NK-92 treated with Interleukin-12 subunit alpha and Interleukin-12 subunit beta, amount 100 ng/mL, for 24 hours (cell line): ENCODE data around the gene RFX2.
"Not testable (repeated sequence)": the region's sequence is repeated elsewhere in the genome, so short reads cannot be mapped to it uniquely, and the experiment has no call there.

ENCODE experiments used
- DNase-seq: peaks from one replicate; lab custom pipeline; 2025; lab: John Stamatoyannopoulos, UW

The RFX2 gene

DNA sequence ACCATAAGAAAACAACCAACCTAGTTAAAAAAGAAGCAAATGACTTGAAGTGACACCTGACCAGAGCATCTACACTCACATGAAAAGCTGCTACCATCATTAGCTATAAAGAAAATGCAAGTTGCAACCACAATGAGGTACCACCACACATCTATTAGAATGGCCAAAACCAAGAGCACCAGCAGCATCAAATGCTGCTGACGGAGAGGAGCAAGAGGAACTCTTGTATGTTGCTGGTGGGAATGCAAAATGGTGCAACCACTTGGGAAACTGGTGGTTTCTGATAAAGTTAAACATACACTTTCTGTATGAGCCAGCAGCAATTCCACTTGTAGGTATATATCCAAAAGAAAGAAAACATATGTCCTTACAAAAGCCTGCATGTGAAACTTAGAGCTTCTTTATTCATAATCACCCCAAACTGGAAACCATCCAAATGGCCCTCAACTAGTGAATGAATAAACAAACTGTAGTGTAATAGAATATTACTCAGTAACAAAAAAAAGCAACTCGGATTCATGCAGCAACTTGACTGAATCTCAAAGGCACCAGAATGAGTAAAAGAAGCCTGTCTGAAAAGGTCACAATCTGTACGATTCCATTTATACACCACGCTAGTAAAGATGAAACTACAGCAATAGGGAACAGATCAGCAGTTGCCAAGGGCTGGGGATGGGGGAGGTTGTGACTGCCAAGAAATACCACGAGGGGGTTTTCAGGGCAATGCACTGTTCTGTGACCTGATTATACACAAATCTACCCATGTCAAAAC lies 71.5 kb downstream of the RFX2 start:
- DNase-seq: no peak

DNA sequence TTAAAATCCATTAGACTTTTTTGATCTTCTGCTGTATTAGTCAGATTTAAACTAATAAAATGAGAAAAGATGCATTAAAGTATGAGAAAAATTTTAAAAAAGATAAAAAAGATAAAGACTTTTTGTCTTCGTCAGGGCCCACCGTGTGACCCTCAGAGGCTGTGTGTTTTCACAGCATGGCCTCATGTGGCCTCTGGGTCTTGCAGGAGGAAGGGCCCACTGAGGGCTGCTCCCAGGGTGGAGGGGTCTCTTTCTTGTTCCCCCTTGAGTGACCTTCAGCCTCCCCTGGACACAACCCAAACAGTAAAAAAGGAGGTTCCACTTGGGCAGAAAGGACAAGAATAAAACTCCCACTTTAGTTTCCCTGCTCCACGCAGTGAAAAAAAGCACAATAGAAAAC lies 75.3 kb downstream of the RFX2 start:
- no peak for DNase-seq

DNA sequence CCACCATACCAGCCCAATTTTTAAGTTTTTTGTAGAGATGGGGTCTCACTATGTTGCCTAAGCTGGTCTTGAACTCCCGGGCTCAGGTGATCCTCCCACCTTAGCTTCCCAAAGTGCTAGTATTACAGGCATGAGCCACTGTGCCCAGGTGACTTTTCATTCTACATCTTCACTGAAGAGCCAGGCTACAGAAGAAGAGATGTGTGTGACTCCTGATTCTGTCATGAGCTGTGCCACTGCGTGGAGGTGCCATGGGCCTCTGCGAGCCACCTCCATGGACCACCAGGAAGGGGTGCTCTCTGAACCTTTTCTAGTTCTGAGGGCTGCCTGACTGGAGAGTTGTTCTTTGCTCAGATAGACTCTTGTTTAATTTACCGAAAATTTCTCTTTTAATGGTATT lies 75.8 kb downstream of the RFX2 start:
- DNase-seq: no peak

DNA sequence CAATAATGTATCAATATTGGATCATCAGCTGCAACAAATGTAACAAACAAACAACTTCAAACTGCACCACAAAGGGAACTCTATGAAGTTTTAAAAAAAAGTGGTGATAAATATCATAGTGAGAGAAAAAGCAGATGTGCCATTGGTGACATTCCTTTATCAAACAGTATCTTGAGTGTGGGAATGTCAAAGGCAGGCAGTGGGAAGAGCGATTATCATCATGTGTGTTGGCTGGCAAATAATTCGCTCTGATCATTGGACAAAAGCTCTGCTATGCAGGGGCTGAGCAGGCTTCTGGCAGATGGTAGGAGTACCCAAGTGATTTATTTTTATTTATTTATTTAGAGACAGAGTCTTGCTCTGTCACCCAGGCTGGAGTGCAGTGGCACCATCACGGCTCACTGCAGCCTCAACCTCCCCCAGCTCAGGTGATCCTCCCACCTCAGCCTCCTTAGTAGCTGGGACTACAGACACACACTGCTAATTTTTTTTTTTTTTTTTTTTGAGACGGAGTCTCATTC lies 76.5 kb downstream of the RFX2 start:
- no peak for DNase-seq

DNA sequence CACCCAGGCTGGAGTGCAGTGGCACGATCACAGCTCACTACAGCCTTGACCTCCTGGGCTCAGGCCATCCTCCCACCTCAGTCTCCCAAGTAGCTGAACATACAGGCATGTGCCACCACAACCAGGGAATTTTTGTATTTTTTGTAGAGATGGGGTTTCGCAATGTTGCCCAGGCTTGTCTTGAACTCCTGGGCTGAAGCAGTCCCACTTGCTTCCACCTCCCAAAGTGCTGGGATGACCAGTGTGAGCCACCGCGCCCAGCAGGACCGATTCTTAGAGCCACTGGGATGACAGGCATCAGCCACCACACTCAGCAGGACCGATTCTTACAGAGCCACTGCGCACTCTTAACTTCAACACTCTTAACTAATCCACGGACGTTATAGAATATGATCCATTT lies 77.5 kb downstream of the RFX2 start:
- DNase-seq: no peak

DNA sequence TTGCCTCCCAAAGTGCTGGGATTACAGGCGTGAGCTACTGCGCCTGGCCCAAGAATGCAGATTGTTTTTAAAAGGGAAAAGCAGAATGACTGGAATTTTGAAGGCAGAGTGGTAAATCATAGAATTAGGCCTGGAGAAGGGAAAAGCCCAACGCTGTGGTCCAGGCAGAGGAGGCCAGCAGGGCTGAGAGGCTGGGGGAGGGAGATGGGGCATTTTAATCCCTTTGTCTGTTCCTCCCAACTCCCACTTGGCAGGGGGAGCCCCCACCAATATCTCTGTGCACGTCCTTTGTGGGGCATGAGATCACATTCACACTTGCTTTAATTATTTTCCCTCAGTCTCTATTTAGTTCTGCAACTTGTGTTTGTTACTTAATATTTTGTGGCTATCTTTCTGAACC lies 77.9 kb downstream of the RFX2 start:
- DNase-seq: no peak

DNA sequence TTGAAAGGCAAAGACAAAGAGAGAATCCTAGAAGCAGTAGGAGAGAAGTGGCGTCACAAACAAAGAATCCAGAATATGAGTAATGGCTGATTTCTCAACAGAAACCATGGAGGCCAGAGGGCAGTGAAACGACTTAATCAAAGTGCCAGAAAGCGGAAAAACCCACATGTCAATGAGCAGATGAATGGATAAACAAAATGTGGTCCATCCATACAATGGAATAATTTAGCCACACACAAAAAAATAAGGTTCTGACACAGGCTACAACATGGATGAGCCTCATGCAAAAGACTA lies 80.1 kb downstream of the RFX2 start:
- no peak for DNase-seq

DNA sequence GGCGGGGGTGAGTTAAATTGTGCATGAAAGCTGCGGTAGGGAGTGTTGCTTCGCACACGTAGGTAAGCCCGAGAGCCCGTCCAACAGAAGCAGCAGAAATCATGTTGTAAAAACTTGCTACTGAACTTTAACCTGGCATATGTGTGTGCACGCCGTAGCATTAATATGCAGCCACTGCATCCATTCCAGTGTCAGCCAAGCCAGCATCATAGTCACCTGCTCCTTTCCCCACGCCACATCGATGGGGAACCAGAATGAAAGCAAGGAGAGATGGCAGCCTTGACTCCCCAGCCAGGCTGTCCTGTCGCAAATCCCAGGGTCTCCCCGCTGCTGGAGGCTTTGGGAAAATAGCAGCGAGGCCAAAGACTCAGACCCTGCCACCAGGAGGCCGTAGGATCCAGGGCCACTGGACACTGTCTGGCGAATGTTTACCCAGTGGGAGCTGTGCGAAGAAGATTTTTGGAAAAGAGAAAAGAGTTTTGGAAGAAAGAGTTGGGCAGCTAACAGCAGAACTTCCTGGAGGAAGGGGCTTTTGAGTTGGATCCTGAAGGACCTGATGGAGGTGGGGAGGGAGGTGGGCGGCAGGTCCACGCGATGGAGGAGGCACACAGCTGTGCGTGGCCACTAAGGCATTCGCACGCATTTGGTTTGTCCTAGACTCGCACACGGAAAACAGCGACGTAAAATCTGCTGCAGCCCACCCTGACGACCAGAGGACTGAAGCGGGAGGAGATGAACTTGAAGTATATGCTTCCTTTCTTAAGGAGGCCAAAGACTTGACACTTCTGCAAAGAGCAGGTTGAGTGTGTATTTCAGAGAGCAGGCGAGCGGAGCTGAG lies 83.7 kb downstream of the RFX2 start:
- no peak for DNase-seq

DNA sequence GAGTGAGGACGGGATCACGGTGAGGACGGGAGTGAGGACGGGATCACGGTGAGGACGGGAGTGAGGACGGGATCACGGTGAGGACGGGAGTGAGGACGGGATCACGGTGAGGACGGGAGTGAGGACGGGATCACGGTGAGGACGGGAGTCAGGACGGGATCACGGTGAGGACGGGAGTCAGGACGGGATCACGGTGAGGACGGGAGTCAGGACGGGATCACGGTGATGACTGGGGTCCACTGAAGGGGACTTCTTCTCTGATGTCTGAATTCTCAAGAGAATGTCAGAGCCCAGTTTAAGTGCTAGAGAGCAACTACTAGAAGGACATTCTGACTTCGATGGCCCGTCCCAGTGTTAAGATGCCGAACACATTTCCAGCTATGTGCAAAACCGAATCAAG lies 85.5 kb downstream of the RFX2 start:
- not testable (repeated sequence) for DNase-seq

DNA sequence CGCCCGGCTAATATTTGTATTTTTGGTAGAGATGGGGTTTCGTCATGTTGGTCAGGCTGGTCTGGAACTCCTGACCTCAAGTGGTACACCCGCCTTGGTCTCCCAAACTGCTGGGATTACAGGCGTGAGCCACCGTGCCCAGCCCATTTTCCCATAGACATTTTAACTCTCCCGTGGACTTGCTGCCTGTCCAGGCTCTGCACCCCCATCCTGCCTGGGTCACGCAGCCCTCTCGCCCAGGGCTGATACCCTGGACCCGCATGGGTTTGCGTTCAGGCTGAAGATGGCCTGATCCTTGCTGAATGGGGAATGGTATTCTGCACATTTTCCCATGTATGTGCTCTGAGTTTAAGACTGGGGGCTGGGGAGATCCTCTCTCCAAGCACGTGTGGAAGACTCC lies 86.4 kb downstream of the RFX2 start:
- no peak for DNase-seq

DNA sequence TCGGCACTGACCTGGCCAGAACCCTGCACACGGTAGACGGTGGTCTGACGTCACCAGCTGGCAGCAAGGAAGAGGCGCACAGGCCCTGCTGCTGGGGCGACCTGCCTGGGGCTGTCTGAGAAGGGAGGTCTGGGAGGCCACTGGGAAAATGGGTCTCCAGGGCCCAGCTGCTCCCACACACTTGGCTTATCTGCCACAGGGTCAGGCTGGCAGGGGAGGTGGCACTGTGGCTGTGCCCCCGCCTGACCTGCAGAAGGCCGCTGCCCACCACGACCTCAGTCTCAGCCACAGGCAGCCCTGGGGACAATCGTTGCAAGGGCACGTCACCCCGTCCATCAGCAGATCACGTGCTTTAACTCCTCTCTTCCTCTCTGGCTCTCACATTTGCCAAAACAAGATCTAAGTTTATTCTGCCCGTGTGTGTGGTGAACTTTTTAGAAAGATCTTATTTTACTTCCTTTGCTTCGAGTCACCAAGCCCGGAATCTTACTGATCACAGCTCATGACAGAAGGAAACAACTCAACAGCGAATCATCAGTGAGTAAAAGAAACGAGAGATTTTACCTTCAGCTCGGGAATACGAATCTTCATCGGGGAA lies 87.1 kb downstream of the RFX2 start:
- no peak for DNase-seq

DNA sequence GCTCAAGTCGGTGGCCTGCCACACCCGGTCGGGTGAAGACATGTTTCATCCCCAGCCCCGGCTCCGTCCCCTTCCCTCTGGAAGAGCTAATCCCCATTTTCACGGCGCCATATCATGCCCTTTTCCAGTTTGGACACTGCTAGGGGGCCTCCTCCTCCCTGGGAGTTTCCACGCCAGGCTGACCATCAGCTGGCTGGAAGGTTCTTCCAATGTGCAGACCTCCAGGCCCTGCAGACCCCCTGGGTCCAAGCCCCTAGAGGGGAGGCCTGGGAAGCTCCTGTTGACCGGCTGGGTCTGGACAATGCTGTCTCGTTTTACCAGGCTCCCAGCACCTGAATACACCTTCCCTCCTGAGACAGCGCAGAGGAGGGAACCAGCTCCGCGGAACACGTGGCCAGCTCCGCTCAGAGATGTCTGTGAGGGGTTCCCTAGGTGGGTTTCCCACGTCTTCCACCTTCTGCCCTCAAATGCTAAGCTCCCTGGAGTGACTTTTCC lies 87.7 kb downstream of the RFX2 start:
- no peak for DNase-seq

DNA sequence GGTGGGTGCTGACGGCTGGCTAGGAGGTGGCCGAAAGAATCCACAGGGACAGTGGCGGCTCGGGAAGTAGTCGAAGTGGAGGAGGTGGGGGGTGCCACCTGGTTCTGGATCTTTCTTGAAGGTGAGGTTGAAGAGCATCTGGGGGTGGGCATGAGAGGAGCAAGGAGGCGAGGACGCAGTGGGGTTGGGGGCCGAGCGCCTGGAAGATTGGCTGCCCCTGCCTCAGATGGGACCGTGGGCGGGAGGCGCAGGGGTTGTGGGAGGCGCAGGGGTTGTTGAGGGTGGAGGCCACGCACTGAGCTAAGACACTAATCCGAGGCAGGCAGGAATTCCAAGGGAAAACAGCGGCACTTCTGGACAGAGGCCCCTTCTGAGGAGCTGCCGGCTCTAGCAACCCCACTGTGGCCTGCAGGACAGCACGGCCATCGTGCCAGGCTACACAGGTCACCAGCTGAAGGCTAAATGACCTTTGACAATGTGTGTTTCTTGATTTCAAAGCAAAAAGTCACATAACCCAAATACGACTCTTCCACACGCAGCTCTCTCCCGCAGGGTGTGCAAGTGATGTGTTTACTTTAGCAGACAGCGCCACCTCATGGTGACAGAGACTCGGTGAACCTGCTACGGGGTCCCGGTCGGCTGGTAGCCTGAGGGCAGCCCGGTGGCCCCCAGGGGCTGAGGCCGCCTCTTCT lies 88.3 kb downstream of the RFX2 start:
- peak; percentile 38 for DNase-seq

DNA sequence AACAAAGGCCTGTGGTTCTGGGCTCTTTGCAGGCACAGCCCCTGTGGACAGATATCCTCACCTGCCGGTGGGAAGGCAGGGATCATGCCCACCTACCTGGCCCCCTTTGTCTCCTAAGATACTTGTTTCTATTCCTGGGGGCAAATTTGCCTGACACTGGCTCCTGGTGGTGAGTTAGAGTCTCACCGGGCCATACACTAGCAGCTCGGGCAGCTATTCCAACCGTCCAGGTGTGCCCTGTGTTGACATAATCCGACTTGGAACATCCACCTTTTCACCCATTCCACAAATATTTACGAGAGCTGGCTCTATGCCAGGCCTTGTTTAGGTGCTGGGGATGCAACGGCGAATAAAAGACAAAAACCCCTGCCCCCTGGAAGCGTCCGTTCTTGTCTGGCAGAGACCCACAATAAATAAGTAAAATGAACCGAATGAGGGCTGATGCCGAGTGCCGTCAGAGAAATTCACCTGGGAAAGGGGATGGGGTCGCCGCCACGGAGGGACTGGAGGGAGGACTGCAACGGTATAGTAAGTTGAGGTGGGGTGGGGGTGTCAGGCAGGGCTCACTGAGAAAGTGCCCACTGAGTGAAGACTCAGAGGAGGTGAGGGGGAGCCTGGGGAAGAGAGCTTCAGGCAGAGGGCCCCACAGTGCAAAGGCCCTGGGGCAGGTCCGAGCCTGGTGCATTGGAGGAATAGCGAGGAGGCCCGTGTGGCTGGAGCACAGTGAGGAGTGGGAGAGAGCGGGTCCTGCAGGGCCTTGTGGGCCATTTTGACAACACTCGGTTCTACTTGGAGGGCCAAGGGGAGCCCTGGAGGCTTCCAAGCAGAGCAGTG lies 89.1 kb downstream of the RFX2 start:
- no peak for DNase-seq

DNA sequence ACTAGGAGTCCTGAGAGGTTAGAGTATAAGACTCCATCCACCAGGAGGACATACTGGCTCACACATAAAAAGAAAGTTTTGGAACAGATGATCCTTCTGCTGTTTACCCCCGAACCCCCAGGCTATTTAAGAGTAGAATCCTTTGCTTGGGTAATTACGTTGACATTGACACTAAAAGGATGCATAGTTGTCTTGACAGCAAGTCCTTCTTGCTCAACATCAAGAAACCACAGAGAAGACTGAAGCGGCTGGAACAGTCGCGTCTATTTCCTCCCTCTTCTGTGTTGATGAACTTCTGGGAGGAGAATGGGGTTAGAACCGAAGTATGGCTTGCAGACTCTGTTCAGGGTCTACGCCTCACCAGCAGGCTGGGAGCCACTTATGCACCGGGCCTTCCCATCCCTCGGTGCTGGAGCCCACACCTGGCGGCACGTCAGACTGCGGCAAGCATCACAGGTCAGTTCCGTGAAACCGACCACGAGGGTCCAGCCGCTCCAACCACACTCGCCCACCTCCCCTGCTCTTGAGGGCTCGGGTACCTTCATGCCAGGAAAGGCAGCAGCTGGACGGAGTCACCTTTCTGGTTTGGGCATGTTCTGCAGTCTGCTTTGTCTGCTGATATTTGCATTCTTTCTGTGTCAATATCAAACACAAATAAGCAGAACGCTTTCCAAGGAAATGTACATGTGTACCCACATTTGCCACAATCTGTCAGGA lies 90.0 kb downstream of the RFX2 start:
- no peak for DNase-seq

DNA sequence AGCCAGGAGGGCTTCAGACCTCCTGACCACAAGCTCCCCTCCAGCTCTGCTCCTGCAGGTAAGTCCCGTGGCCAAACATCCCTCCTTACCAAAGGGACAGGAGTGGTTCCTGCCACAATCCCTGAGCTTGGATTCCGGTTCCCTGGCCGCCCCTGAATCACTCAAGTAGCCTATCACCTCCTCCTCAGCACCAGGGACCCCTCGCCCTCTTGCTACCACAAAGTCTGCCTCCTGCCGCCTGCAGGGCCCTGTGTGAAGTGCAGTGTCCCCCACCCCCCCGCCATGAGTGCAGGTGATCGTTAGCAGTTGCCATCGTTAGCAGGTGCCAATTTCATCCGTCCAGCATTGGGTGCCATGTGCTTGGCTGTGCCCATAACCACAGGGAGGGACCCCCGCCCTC lies 91.5 kb downstream of the RFX2 start:
- DNase-seq: no peak

DNA sequence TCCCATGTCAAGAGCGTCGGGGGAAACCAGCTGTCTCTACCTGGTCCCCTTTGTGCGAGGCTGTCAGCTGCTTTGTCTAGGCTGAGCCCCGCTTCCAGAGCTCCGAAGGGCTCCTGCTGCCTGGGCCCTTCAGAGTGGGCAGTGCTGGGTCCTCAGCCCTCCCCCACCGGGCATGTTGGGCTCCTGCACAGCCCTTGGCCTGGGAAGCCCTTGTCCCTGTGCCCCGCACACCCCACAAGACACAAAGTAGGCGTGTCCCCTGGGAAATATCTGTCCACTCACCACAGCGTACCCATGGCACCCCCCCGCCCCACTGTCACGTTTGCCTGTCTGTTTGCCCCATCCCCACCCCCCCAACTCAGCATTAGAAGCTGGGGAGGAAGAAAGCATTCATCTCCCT lies 92.7 kb downstream of the RFX2 start:
- no peak for DNase-seq

DNA sequence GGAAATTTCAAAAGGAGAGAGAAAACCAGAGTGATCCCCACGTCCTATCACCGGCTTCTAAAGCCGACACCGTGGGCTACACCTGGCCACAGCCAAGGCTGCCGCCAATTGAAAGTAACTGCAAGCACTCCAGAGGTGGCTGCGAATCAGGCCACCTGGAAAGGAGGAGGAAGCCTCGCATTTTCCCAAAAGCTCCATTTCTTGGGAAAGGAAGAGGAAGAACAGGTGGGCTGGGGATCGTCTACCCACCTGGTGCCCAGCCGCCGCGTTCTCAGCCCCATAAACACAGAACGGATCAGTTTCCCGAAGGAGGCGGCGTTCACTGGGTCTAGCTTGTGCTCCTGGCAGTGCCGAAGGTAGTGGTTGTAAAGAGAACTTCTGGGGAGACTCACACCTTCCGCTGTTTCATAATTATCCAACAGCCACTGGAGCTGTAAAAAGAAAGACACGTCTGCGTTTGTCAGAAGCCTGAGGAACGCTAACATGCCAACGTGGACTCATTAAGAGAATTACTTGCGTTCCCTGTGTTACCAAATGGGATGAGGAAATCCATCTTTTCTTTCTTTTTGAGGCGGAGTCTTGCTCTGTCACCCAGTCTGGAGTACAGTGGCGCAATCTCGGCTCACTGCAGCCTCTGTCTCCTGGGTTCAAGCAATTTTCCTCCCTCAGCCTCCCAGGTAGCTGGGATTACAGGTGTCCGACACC lies 94.3 kb downstream of the RFX2 start:
- no peak for DNase-seq

DNA sequence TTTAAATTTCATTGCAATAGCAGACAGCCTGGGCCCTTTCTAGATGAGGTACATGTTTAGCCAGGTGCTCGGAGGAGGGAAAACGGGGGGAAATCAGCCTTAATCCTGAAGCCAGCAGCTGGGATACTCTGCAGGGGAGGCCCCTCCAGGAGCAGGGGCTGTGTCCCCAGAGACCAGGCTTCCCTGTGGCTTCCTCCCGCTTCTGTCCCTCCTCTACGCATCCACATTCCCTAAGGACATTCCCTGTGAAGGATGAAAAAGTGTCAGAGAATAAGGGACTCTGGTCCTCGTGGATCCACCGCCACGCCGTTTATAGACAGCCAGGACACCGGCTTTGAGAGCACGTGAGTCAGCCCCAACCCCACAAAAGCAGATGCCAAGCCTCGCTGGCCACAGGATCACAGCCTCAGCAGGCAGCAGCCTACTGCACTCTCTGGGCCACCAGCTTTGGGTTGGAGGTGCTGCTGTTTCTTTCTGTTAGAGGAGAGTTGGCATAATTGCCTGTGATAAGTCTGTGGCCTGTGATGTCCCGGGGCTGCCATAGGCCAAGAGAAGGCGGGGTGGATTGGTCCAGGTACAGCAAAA lies 95.7 kb downstream of the RFX2 start:
- no peak for DNase-seq
